SK-N-SH (cell line): ENCODE measurements around the gene ELFN2.
"Not testable (repeated sequence)": the region's sequence is repeated elsewhere in the genome, so short reads cannot be mapped to it uniquely, and the experiment has no call there.

Experiments
- CTCF ChIP-seq: fragments of 200-600 bp; sonication (generic); IDR thresholded peaks from 2 replicates; pipeline ENCODE4 v1.6.1; 2017; ENCODE audit warnings: antibody characterized with exemption, mild to moderate bottlenecking, moderate library complexity
- EZH2phosphoT487 ChIP-seq: fragments of 200-600 bp; sonication (generic); IDR thresholded peaks from 2 replicates; pipeline ENCODE4 v1.6.1; 2017; ENCODE audit warnings: low read depth, mixed run types, mild to moderate bottlenecking, antibody characterized with exemption, moderate library complexity, borderline replicate concordance
- JUND ChIP-seq: IDR thresholded peaks from 2 replicates; pipeline ENCODE4 v1.4.0; 2012
- RAD21 ChIP-seq: IDR thresholded peaks from 2 replicates; pipeline ENCODE4 v1.6.1; 2012; ENCODE audit warnings: mild to moderate bottlenecking, low read length
- RCOR1 ChIP-seq: fragments of 150-350 bp; IDR thresholded peaks from 2 replicates; pipeline ENCODE4 v1.6.1; 2017; ENCODE audit warnings: antibody characterized with exemption, low read length

GRCh38 chr22:37328538-37329237, 98.6 kb downstream of the ELFN2 start:
- not testable (repeated sequence) for TF ChIP-seq RCOR1, EZH2phosphoT487, CTCF, RAD21, JUND
